HEK293 (cell line): Measurements from ENCODE around the gene SYNGR4.

Experiments used
- ZBTB7A ChIP-seq: fragments of 450-650 bp; formaldehyde crosslinking; IDR thresholded peaks from 2 replicates; pipeline ENCODE4 v1.5.1; 2016; ENCODE audit warnings: low read depth, missing biosample characterization, missing genetic modification characterization
- ZBTB8A ChIP-seq: fragments of 450-650 bp; formaldehyde crosslinking; IDR thresholded peaks from 2 replicates; pipeline ENCODE4 v1.5.1; 2016; ENCODE audit warnings: missing biosample characterization, missing genetic modification characterization
- ZFHX2 ChIP-seq: fragments of 450-650 bp; formaldehyde crosslinking; conservative IDR thresholded peaks from 2 replicates; pipeline ENCODE4 v1.5.1; 2016; ENCODE audit warnings: missing biosample characterization, missing genetic modification characterization
- ZFP3 ChIP-seq: fragments of 450-650 bp; formaldehyde crosslinking; IDR thresholded peaks from 2 replicates; pipeline ENCODE4 v1.5.1; 2016; ENCODE audit warnings: low read depth, missing biosample characterization, missing genetic modification characterization
- ZNF132 ChIP-seq: fragments of 450-650 bp; formaldehyde crosslinking; IDR thresholded peaks from 2 replicates; pipeline ENCODE4 v1.5.1; 2017; ENCODE audit warnings: missing biosample characterization, missing genetic modification characterization, borderline replicate concordance
- ZNF138 ChIP-seq: fragments of 450-650 bp; formaldehyde crosslinking; IDR thresholded peaks from 2 replicates; pipeline ENCODE4 v1.5.1; 2016; ENCODE audit warnings: missing biosample characterization, missing genetic modification characterization, borderline replicate concordance
- ZNF140 ChIP-seq: fragments of 450-650 bp; formaldehyde crosslinking; IDR thresholded peaks from 2 replicates; pipeline ENCODE4 v1.5.1; 2016; ENCODE audit warnings: missing biosample characterization, missing genetic modification characterization
- ZNF280C ChIP-seq: fragments of 450-650 bp; formaldehyde crosslinking; IDR thresholded peaks from 2 replicates; pipeline ENCODE4 v1.5.1; 2016; ENCODE audit warnings: missing biosample characterization, missing genetic modification characterization
- ZNF302 ChIP-seq: fragments of 450-650 bp; formaldehyde crosslinking; IDR thresholded peaks from 2 replicates; pipeline ENCODE4 v1.5.1; 2016; ENCODE audit warnings: missing biosample characterization, missing genetic modification characterization, low read depth
- TF ChIP-seq, protein P1 (sequence below): fragments of 450-650 bp; formaldehyde crosslinking; IDR thresholded peaks from 2 replicates; pipeline ENCODE4 v1.5.1; 2016; ENCODE audit warnings: missing biosample characterization, missing genetic modification characterization
- TF ChIP-seq, protein P2 (sequence below): sonication (generic); formaldehyde crosslinking; IDR thresholded peaks from 2 replicates; pipeline ENCODE4 v1.8.1; 2022; ENCODE audit warnings: mild to moderate bottlenecking, moderate library complexity, missing genetic modification reagents
- TF ChIP-seq, protein P3 (sequence below): fragments of 450-650 bp; formaldehyde crosslinking; conservative IDR thresholded peaks from 2 replicates; pipeline ENCODE4 v1.5.1; 2016; ENCODE audit warnings: low read depth, missing biosample characterization, missing genetic modification characterization

GRCh38 chr19:48338802-48339503 lies 25.2 kb upstream of the SYNGR4 start:
- TF ChIP-seq ZFHX2 (no peak), ZNF132 (no peak), ZNF302 (tag by site-specific recombination) (no peak), ZBTB7A (no peak), ZNF280C (tag by site-specific recombination) (no peak), ZNF140 (tag by site-specific recombination) (no peak), ZNF138 (tag by site-specific recombination) (no peak), ZFP3 (tag by site-specific recombination) (no peak), ZBTB8A (tag by site-specific recombination) (no peak)
- TF ChIP-seq, protein P1, sequence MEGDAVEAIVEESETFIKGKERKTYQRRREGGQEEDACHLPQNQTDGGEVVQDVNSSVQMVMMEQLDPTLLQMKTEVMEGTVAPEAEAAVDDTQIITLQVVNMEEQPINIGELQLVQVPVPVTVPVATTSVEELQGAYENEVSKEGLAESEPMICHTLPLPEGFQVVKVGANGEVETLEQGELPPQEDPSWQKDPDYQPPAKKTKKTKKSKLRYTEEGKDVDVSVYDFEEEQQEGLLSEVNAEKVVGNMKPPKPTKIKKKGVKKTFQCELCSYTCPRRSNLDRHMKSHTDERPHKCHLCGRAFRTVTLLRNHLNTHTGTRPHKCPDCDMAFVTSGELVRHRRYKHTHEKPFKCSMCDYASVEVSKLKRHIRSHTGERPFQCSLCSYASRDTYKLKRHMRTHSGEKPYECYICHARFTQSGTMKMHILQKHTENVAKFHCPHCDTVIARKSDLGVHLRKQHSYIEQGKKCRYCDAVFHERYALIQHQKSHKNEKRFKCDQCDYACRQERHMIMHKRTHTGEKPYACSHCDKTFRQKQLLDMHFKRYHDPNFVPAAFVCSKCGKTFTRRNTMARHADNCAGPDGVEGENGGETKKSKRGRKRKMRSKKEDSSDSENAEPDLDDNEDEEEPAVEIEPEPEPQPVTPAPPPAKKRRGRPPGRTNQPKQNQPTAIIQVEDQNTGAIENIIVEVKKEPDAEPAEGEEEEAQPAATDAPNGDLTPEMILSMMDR: no peak
- TF ChIP-seq, protein P2, sequence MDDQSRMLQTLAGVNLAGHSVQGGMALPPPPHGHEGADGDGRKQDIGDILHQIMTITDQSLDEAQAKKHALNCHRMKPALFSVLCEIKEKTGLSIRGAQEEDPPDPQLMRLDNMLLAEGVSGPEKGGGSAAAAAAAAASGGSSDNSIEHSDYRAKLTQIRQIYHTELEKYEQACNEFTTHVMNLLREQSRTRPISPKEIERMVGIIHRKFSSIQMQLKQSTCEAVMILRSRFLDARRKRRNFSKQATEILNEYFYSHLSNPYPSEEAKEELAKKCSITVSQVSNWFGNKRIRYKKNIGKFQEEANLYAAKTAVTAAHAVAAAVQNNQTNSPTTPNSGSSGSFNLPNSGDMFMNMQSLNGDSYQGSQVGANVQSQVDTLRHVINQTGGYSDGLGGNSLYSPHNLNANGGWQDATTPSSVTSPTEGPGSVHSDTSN (CRISPR knock-in tag): no peak
- TF ChIP-seq, protein P3, sequence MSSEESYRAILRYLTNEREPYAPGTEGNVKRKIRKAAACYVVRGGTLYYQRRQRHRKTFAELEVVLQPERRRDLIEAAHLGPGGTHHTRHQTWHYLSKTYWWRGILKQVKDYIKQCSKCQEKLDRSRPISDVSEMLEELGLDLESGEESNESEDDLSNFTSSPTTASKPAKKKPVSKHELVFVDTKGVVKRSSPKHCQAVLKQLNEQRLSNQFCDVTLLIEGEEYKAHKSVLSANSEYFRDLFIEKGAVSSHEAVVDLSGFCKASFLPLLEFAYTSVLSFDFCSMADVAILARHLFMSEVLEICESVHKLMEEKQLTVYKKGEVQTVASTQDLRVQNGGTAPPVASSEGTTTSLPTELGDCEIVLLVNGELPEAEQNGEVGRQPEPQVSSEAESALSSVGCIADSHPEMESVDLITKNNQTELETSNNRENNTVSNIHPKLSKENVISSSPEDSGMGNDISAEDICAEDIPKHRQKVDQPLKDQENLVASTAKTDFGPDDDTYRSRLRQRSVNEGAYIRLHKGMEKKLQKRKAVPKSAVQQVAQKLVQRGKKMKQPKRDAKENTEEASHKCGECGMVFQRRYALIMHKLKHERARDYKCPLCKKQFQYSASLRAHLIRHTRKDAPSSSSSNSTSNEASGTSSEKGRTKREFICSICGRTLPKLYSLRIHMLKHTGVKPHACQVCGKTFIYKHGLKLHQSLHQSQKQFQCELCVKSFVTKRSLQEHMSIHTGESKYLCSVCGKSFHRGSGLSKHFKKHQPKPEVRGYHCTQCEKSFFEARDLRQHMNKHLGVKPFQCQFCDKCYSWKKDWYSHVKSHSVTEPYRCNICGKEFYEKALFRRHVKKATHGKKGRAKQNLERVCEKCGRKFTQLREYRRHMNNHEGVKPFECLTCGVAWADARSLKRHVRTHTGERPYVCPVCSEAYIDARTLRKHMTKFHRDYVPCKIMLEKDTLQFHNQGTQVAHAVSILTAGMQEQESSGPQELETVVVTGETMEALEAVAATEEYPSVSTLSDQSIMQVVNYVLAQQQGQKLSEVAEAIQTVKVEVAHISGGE (tag by site-specific recombination): no peak
